K562 (cell line): ENCODE data around the gene STING1. TPM values are rescaled to one million over a fixed set of nuclear protein-coding genes. Genes with fewer than 3 reads are reported as not detected.
A peak's percentile ranks its signal among the peaks of the same experiment; 100 is the strongest.

Experiments
- ARID1B ChIP-seq: fragments of 450-650 bp; IDR thresholded peaks from 2 replicates; pipeline ENCODE4 v1.6.1; 2016; ENCODE audit warnings: antibody characterized with exemption, mild to moderate bottlenecking, inconsistent platforms
- MCM2 ChIP-seq: fragments of 450-650 bp; IDR thresholded peaks from 2 replicates; pipeline ENCODE4 v1.6.1; 2017; ENCODE audit warnings: low read depth, mild to moderate bottlenecking
- MCM3 ChIP-seq: fragments of 450-650 bp; IDR thresholded peaks from 2 replicates; pipeline ENCODE4 v1.6.1; 2016
- NEUROD1 ChIP-seq: fragments of 150-350 bp; IDR thresholded peaks from 2 replicates; pipeline ENCODE4 v1.6.1; 2014; ENCODE audit warnings: borderline replicate concordance, low read length, low read depth; ENCODE audit not compliant: partially characterized antibody
- NR2F6 ChIP-seq: fragments of 450-650 bp; formaldehyde crosslinking; IDR thresholded peaks from 2 replicates; pipeline ENCODE4 v1.4.0; 2020; ENCODE audit warnings: mild to moderate bottlenecking
- PKNOX1 ChIP-seq: fragments of 450-650 bp; IDR thresholded peaks from 2 replicates; pipeline ENCODE4 v1.6.1; 2016
- PPARD ChIP-seq: fragments of 250-450 bp; sonication (Bioruptor Pico); IDR thresholded peaks from 2 replicates; pipeline ENCODE4 v1.8.0; 2022; ENCODE audit warnings: inconsistent platforms, mild to moderate bottlenecking, moderate library complexity
- ZEB2 ChIP-seq: fragments of 450-650 bp; IDR thresholded peaks from 2 replicates; pipeline ENCODE4 v1.6.1; 2016
- ZNF121 ChIP-seq: sonication (generic); formaldehyde crosslinking; conservative IDR thresholded peaks from 2 replicates; pipeline ENCODE4 v1.8.0; 2022; ENCODE audit warnings: missing genetic modification reagents
- ZNF318 ChIP-seq, 2 experiments: fragments of 450-650 bp; IDR thresholded peaks; 2 replicates each; pipeline ENCODE4 v1.6.1; 2016; ENCODE audit warnings: mild to moderate bottlenecking in 2 of 2, borderline replicate concordance in 1 of 2, low read depth in 1 of 2, moderate library complexity in 1 of 2
- ZNF511 ChIP-seq: sonication (generic); formaldehyde crosslinking; IDR thresholded peaks from 2 replicates; pipeline ENCODE4 v1.8.0; 2022; ENCODE audit warnings: mild to moderate bottlenecking, missing genetic modification reagents
- ZNF609 ChIP-seq: sonication (generic); formaldehyde crosslinking; IDR thresholded peaks from 2 replicates; pipeline ENCODE4 v1.8.1; 2023; ENCODE audit warnings: missing genetic modification reagents, mild to moderate bottlenecking, borderline replicate concordance
- polyA plus RNA-seq, 8 experiments: library from polyadenylated mRNA; depleted of rRNA in 4 of 8; stranded (reverse) in 5 of 8; unstranded in 3 of 8; fragments of >200 nt; fragmentation: Nextera tagmentation in 2 of 8; fragmentation: Illumina TruSeq in 1 of 8; extraction: Ambion mirVana in 2 of 8; extraction: Trizol in 1 of 8; gene quantifications; 2 replicates each; pipeline versions ENCODE4 v1.2.1 to v1.2.3, GENCODE V29; 2011 to 2014; ENCODE audit warnings: inconsistent platforms in 1 of 8, missing spikeins in 1 of 8
- total RNA-seq, 7 experiments: library from RNA; depleted of rRNA in 6 of 7; stranded (reverse); fragments of >200 nt in 6 of 7; fragmentation: Illumina TruSeq in 2 of 7; extraction: Trizol in 2 of 7; gene quantifications; 2 replicates each; pipeline versions ENCODE4 v1.2.1 to v1.2.3, GENCODE V29; 2011 to 2021; ENCODE audit warnings: low replicate concordance in 1 of 7

The STING1 gene
- total and polyA plus RNA-seq, 9 of the 15 experiments (the other 6 are each of a cell fraction or from before 2014, with no cell fraction given) = 20.8 to 69.1 (median 44.7) TPM

DNA sequence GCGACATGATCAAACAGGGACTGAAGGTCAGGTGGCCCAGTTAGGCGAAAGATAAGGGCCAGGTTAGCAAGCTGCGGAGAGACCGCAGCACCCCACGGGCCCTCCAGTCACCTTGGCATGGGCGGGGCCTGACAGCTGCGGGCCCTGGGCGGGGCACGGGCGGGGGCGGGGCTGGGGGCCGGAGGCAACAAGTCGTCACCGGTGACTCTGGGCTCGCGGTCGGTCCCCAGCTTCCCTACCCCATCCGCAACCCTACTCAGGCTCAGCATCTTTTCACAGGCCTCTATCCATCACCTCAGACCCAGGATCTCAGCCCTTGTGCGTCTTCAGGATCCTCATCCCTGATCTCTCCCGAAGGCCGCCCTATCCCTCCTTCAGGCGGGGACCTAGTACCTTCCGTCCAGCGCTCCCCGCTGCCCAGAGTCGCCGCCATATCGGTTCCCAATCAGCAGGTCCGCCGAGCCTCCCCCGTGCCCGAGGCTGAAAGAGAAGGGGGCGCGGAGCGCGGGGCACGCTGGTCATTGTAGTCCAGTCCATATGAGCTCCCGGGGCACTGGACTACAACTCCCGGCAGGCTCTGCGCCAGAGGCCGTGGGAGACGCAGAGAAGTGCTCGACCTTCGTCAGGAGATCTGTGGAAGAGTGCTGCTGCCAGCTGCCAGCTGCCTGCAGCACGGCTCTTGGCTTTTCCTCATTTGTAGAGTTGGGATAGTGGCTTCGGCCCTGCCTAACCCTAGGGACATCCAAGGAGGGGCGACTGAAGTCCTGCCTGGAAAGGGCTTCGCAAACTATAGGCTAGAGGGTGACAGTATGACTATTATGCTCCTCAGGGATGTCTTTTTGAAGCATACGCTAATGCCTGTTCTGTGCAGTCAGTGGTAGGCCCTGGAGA is 43.3 kb downstream of the STING1 start, which contains the start of gene DNAJC18 (continued):
- no peak for TF ChIP-seq ZNF511
- no peak for TF ChIP-seq MCM2
- no peak for TF ChIP-seq PPARD (CRISPR knock-in tag)
- no peak for TF ChIP-seq ZNF609 (CRISPR knock-in tag)
- peak; percentile 57; the same call in 1 of the 2 replicates for TF ChIP-seq ZEB2
- no peak for TF ChIP-seq ZNF318 (IDR thresholded peaks at IDR 0.05; ENCODE audit: borderline replicate concordance in 1 of 2, low read depth in 1 of 2)
- TF ChIP-seq ARID1B = peak; percentile 46; the same call in 1 of the 2 replicates
- peak; percentile 60 for TF ChIP-seq PKNOX1
- no peak for TF ChIP-seq MCM3
- no peak for TF ChIP-seq ZNF121 (CRISPR knock-in tag)
- TF ChIP-seq NR2F6 (CRISPR knock-in tag) = no peak
- TF ChIP-seq NEUROD1 = no peak
